Prostate gland (tissue), 2 donors: ENCODE measurements around the gene FAM237B. TPM values are rescaled to one million over a fixed set of nuclear protein-coding genes. Genes with fewer than 3 reads are reported as not detected.

Experiments used
- DNase-seq: peaks from one replicate; pipeline ENCODE4 v3.0.0-alpha.2; 2019; ENCODE audit warnings: low spot score
- H3K27ac ChIP-seq, 2 donors: fragments of 200-600 bp; sonication (generic); 2 replicates each; pipeline ENCODE4 v1.5.1; 2017 to 2019
- H3K27me3 ChIP-seq: fragments of 200-600 bp; sonication (generic); replicated peaks from 2 replicates; pipeline ENCODE4 v1.5.1; 2019; ENCODE audit not compliant: insufficient read depth
- H3K36me3 ChIP-seq, 2 donors: fragments of 200-600 bp; sonication (generic); 1 replicate in 1 of 2; 2 replicates in 1 of 2; pipeline versions ENCODE4 v1.5.1 to v1.8.1; 2017 to 2019
- H3K4me1 ChIP-seq: fragments of 200-600 bp; sonication (generic); replicated peaks from 2 replicates; pipeline ENCODE4 v1.5.1; 2019
- H3K4me3 ChIP-seq, 2 donors: fragments of 200-600 bp; sonication (generic); 2 replicates each; pipeline ENCODE4 v1.5.1; 2017 to 2019
- H3K9me3 ChIP-seq: fragments of 200-600 bp; sonication (generic); 2 replicates; pipeline ENCODE4 v1.5.1; 2017
- POLR2A ChIP-seq: fragments of 450-650 bp; IDR thresholded peaks from one replicate; pipeline ENCODE4 v1.6.1; 2016; ENCODE audit warnings: antibody characterized with exemption, mild to moderate bottlenecking
- POLR2AphosphoS5 ChIP-seq: sonication (generic); formaldehyde crosslinking; IDR thresholded peaks from one replicate; pipeline ENCODE4 v1.6.1; 2017; ENCODE audit warnings: antibody characterized with exemption
- WGBS: methylation state at CpG from one replicate; pipeline ENCODE4 v1.1.5; 2018; 5-methylcytosine and 5-hydroxymethylcytosine counted together
- intact Hi-C: fragments of 100-400 bp; cut with DNase I; formaldehyde crosslinking; loops from one replicate; pipeline ENCODE4 v1.14.2; 2022
- total RNA-seq, 2 donors: library from RNA; depleted of rRNA; stranded (reverse); fragments of >200 nt; gene quantifications; one replicate each; pipeline ENCODE4 v1.1.0, GENCODE V29; 2016
- TF ChIP-seq, protein P1 (sequence below), 4 experiments: fragments of 200-600 bp in 2 of 4; fragments of 450-650 bp in 2 of 4; sonication (generic) in 2 of 4; IDR thresholded peaks; 1 replicate in 3 of 4; 2 replicates in 1 of 4; pipeline ENCODE4 v1.5.1; 2016 to 2019; ENCODE audit warnings: antibody characterized with exemption in 4 of 4, mild to moderate bottlenecking in 2 of 4, moderate library complexity in 2 of 4

FAM237B gene
- total RNA-seq, 2 donors from 2014 or later: not detected

DNA sequence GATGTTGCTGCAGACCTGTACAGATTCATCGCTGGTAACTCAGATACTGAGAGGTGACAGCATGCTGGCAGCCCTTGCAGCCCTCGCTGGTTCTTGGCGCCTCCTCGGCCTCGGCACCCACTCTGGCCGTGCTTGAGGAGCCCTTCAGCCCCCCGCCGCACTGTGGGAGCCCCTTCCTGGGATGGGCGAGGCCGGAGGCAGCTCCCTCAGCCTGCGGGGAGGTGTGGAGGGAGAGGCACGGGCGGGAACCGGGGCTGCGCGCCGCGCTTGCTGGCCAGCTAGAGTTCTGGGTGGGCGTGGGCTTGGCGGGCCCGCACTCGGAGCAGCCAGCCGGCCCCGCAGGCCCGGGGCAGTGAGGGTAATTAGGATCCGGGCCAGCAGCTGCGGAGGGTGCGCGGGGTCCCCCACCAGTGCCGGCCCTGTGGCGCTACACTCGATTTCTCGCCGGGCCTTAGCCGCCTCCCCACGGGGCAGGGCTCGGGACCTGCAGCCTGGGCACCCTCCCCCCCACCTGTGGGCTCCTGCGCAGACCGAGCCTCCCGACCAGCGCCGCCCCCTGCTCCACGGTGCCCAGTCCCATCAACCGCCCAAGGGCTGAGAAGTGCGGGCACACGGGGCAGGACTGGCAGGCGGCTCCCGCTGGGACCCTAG, 13.2 kb upstream of the FAM237B start:
- TF ChIP-seq POLR2AphosphoS5: no peak
- TF ChIP-seq, protein P1, sequence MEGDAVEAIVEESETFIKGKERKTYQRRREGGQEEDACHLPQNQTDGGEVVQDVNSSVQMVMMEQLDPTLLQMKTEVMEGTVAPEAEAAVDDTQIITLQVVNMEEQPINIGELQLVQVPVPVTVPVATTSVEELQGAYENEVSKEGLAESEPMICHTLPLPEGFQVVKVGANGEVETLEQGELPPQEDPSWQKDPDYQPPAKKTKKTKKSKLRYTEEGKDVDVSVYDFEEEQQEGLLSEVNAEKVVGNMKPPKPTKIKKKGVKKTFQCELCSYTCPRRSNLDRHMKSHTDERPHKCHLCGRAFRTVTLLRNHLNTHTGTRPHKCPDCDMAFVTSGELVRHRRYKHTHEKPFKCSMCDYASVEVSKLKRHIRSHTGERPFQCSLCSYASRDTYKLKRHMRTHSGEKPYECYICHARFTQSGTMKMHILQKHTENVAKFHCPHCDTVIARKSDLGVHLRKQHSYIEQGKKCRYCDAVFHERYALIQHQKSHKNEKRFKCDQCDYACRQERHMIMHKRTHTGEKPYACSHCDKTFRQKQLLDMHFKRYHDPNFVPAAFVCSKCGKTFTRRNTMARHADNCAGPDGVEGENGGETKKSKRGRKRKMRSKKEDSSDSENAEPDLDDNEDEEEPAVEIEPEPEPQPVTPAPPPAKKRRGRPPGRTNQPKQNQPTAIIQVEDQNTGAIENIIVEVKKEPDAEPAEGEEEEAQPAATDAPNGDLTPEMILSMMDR (IDR thresholded peaks at IDR 0.05): no peak
- no peak for TF ChIP-seq POLR2A
- Histone ChIP-seq H3K9me3 (no peaks in the 10 kb centered on the region), H3K4me1 (no peaks in the 10 kb centered on the region), H3K27ac (no peak overlapping the region), H3K36me3 (no peaks in the 10 kb centered on the region), H3K27me3 (no peaks in the 10 kb centered on the region), H3K4me3 (no peak overlapping the region)
- no peak for DNase-seq
- 93% methylated on average over 15 of the region's 48 CpGs for WGBS
- intact Hi-C loops: no loop called here

DNA sequence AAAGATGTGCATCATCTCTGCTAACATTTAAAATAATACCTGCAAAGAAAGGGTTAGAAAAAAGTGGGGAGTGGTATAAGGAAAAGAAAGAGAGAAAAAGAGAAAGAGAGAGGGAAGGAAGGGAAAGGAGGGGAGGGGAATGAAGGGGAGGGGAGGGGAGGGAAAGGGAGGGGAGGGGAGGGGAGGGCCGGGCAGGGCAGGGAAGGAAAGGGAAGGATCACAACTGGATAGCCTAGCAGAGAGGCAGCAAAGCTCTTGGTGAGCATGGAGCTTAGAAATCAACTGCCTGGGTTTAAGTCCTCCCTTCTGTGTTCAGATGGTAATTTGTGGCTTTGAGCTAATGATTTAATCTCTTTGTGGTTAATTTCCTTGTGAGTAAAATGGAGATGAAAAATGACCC, 5.4 kb upstream of the FAM237B start:
- intact Hi-C loops: no loop called here
- WGBS: 6% methylated on average over 1 of the region's 1 CpG
- no peak overlapping the region for H3K27ac ChIP-seq

DNA sequence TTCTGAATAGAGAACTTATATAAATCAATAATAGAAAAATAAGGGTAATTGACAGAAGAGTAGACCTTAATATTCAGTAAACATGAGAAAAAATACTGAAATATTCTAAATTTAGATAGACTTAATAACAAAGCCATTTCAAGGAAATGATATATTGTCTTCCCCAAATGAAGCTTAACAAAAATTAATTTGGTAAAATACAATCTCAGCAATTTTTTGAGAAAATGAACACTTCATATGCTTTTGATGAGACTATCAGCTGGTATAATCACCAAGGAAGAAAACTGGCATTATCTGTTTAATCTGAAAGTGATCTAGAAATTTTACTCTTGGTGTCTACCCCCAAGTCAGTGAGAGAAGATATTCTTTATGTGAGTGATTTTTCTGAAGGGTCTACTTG, 1.7 kb upstream of the FAM237B start:
- Histone ChIP-seq H3K36me3 (no peaks in the 10 kb centered on the region), H3K27ac (no peak overlapping the region), H3K4me3 (no peak overlapping the region), H3K9me3 (no peaks in the 10 kb centered on the region), H3K27me3 (no peaks in the 10 kb centered on the region), H3K4me1 (no peaks in the 10 kb centered on the region)
- DNase-seq: no peak
- TF ChIP-seq, protein P1 (IDR thresholded peaks at IDR 0.05): no peak
- TF ChIP-seq POLR2A: no peak
- TF ChIP-seq POLR2AphosphoS5: no peak
- intact Hi-C loops: no loop called here

More for the DNA sequence above, 5.4 kb upstream of the FAM237B start:
- no peaks in the 10 kb centered on the region for H3K36me3 ChIP-seq
- no peak for DNase-seq
- TF ChIP-seq, protein P1 (IDR thresholded peaks at IDR 0.05): no peak
- no peak for TF ChIP-seq POLR2A
- TF ChIP-seq POLR2AphosphoS5: no peak
- no peaks in the 10 kb centered on the region for H3K27me3 ChIP-seq
- H3K4me1 ChIP-seq: no peaks in the 10 kb centered on the region
- no peaks in the 10 kb centered on the region for H3K9me3 ChIP-seq
- H3K4me3 ChIP-seq: no peak overlapping the region

DNA sequence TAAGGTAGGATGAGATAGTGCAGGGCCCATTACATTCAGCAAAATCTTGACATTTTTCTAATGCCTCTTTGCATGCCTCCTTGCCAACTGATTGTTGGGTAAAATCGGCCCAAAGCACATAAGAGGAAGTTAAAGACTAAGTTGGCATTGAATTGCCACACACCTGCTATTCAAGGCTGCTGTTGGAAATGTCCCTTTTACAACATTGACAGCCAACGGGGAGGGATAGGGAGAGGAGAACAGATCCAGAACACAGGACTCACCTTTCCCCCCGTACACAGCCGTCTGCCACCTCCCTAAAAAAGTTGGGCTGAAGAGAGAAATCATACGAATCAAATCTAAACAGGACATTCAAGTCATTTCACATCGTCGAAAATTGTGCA, 695 bp downstream of the FAM237B start:
- no peaks in the 10 kb centered on the region for H3K4me1 ChIP-seq
- no peaks in the 10 kb centered on the region for H3K36me3 ChIP-seq
- intact Hi-C loops: no loop called here
- H3K4me3 ChIP-seq: no peak overlapping the region
- H3K27ac ChIP-seq: no peak overlapping the region
- WGBS: 17% methylated on average over 7 of the region's 7 CpGs
- no peak for TF ChIP-seq POLR2A
- TF ChIP-seq, protein P1 (IDR thresholded peaks at IDR 0.05): no peak
- no peak for TF ChIP-seq POLR2AphosphoS5
- DNase-seq: no peak
- H3K9me3 ChIP-seq: no peaks in the 10 kb centered on the region
- no peaks in the 10 kb centered on the region for H3K27me3 ChIP-seq

DNA sequence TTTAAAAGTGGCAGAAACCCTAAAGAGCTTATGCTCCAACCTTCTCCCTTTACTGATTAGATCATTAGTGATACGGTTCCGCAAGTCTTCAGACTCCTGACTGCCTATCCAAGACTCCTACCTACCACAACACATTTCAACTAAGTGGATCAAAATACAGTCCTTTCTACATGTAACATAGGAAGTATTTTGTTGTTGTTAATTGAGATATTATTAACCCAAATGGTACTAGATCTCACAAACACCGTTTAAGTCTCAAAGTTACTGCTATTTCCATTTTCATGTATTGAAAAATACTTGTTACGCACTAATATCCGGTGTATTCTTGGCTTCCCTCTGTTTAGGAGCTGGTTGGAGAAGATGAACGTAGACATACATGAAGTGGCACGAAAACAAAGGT, 1.1 kb downstream of the FAM237B start:
- intact Hi-C loops: no loop called here
- TF ChIP-seq POLR2AphosphoS5 (no peak), POLR2A (no peak)
- TF ChIP-seq, protein P1 (IDR thresholded peaks at IDR 0.05): no peak
- 84% methylated on average over 7 of the region's 7 CpGs for WGBS
- no peaks in the 10 kb centered on the region for H3K9me3 ChIP-seq
- H3K36me3 ChIP-seq: no peaks in the 10 kb centered on the region
- no peaks in the 10 kb centered on the region for H3K4me1 ChIP-seq
- no peak overlapping the region for H3K27ac ChIP-seq
- no peak overlapping the region for H3K4me3 ChIP-seq
- no peak for DNase-seq
- no peaks in the 10 kb centered on the region for H3K27me3 ChIP-seq
